HEK293 (cell line): Measurements from ENCODE around the gene WDSUB1.

Experiments
- FEZF1 ChIP-seq: fragments of 450-650 bp; formaldehyde crosslinking; IDR thresholded peaks from 2 replicates; pipeline ENCODE4 v1.5.1; 2016; ENCODE audit warnings: missing biosample characterization, missing genetic modification characterization
- ZFP37 ChIP-seq: fragments of 450-650 bp; formaldehyde crosslinking; IDR thresholded peaks from 2 replicates; pipeline ENCODE4 v1.5.1; 2016; ENCODE audit warnings: missing biosample characterization, missing genetic modification characterization
- ZNF645 ChIP-seq: fragments of 450-650 bp; formaldehyde crosslinking; IDR thresholded peaks from 2 replicates; pipeline ENCODE4; 2016; ENCODE audit warnings: missing biosample characterization, missing genetic modification characterization
- TF ChIP-seq, protein P1 (sequence below): fragments of 450-650 bp; formaldehyde crosslinking; IDR thresholded peaks from 2 replicates; pipeline ENCODE4 v1.5.1; 2016; ENCODE audit warnings: missing biosample characterization, missing genetic modification characterization
- TF ChIP-seq, protein P2 (sequence below): fragments of 450-650 bp; formaldehyde crosslinking; IDR thresholded peaks from 2 replicates; pipeline ENCODE4 v1.5.1; 2016; ENCODE audit warnings: missing biosample characterization, missing genetic modification characterization

DNA sequence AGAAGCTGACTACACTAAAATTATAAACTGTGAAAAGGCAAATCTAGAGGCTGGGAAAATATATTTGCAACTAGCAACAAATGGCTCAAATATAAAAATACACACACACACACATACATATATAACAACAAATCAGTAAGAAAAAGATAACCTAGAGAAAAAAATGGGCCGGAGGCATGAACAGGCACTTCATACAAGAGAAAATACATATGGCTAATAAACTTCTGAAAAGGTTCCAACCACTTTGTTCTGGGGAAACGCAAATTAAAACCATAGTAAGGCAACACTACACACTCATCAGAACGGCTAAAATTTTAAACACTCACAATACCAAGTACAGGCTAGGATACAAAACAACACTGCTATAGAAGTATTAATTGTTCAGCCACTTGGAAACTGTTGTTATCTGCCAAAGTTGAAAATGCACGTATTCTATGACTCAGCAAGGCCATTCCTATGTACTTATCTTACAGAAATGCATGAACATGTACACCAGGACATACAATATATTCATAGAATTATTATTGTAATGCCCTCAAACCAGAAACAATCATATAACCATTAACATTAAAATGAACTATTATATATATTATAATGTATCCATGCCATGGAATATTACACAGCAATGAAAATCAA is 15.6 kb downstream of the WDSUB1 start:
- TF ChIP-seq ZNF645 (no peak), FEZF1 (tag by site-specific recombination) (no peak), ZFP37 (no peak)
- TF ChIP-seq, protein P1, sequence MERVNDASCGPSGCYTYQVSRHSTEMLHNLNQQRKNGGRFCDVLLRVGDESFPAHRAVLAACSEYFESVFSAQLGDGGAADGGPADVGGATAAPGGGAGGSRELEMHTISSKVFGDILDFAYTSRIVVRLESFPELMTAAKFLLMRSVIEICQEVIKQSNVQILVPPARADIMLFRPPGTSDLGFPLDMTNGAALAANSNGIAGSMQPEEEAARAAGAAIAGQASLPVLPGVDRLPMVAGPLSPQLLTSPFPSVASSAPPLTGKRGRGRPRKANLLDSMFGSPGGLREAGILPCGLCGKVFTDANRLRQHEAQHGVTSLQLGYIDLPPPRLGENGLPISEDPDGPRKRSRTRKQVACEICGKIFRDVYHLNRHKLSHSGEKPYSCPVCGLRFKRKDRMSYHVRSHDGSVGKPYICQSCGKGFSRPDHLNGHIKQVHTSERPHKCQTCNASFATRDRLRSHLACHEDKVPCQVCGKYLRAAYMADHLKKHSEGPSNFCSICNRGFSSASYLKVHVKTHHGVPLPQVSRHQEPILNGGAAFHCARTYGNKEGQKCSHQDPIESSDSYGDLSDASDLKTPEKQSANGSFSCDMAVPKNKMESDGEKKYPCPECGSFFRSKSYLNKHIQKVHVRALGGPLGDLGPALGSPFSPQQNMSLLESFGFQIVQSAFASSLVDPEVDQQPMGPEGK, result no peak
- TF ChIP-seq, protein P2, sequence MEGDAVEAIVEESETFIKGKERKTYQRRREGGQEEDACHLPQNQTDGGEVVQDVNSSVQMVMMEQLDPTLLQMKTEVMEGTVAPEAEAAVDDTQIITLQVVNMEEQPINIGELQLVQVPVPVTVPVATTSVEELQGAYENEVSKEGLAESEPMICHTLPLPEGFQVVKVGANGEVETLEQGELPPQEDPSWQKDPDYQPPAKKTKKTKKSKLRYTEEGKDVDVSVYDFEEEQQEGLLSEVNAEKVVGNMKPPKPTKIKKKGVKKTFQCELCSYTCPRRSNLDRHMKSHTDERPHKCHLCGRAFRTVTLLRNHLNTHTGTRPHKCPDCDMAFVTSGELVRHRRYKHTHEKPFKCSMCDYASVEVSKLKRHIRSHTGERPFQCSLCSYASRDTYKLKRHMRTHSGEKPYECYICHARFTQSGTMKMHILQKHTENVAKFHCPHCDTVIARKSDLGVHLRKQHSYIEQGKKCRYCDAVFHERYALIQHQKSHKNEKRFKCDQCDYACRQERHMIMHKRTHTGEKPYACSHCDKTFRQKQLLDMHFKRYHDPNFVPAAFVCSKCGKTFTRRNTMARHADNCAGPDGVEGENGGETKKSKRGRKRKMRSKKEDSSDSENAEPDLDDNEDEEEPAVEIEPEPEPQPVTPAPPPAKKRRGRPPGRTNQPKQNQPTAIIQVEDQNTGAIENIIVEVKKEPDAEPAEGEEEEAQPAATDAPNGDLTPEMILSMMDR (tag by site-specific recombination), result no peak
